ENCODE results near the gene CORO2B. TPM values are rescaled to one million over a fixed set of nuclear protein-coding genes. Genes with fewer than 3 reads are reported as not detected.

CORO2B gene
- total and polyA plus RNA-seq, 2 of the 13 experiments (the other 11 are each of a cell fraction or from before 2014, with no cell fraction given) = 0.35 to 0.63 TPM

- TF ChIP-seq, protein P1, sequence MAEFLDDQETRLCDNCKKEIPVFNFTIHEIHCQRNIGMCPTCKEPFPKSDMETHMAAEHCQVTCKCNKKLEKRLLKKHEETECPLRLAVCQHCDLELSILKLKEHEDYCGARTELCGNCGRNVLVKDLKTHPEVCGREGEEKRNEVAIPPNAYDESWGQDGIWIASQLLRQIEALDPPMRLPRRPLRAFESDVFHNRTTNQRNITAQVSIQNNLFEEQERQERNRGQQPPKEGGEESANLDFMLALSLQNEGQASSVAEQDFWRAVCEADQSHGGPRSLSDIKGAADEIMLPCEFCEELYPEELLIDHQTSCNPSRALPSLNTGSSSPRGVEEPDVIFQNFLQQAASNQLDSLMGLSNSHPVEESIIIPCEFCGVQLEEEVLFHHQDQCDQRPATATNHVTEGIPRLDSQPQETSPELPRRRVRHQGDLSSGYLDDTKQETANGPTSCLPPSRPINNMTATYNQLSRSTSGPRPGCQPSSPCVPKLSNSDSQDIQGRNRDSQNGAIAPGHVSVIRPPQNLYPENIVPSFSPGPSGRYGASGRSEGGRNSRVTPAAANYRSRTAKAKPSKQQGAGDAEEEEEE (CRISPR knock-in tag; IDR thresholded peaks at IDR 0.05; ENCODE audit: borderline replicate concordance) = no peak
- TF ChIP-seq HDAC6 (IDR thresholded peaks at IDR 0.05; ENCODE audit: low read depth, low read length) = no peak
- TF ChIP-seq, protein P2, sequence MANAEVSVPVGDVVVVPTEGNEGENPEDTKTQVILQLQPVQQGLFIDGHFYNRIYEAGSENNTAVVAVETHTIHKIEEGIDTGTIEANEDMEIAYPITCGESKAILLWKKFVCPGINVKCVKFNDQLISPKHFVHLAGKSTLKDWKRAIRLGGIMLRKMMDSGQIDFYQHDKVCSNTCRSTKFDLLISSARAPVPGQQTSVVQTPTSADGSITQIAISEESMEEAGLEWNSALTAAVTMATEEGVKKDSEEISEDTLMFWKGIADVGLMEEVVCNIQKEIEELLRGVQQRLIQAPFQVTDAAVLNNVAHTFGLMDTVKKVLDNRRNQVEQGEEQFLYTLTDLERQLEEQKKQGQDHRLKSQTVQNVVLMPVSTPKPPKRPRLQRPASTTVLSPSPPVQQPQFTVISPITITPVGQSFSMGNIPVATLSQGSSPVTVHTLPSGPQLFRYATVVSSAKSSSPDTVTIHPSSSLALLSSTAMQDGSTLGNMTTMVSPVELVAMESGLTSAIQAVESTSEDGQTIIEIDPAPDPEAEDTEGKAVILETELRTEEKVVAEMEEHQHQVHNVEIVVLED (CRISPR knock-in tag; IDR thresholded peaks at IDR 0.05; ENCODE audit: borderline replicate concordance) = no peak
- TF ChIP-seq, protein P3, sequence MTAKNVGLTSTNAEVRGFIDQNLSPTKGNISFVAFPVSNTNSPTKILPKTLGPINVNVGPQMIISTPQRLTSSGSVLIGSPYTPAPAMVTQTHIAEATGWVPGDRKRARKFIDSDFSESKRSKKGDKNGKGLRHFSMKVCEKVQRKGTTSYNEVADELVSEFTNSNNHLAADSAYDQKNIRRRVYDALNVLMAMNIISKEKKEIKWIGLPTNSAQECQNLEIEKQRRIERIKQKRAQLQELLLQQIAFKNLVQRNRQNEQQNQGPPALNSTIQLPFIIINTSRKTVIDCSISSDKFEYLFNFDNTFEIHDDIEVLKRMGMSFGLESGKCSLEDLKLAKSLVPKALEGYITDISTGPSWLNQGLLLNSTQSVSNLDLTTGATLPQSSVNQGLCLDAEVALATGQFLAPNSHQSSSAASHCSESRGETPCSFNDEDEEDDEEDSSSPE (CRISPR knock-in tag; IDR thresholded peaks at IDR 0.05) = no peak
- TF ChIP-seq MXI1 (IDR thresholded peaks at IDR 0.05; ENCODE audit: borderline replicate concordance, low read depth, low read length) = no peak
- TF ChIP-seq, protein P4, sequence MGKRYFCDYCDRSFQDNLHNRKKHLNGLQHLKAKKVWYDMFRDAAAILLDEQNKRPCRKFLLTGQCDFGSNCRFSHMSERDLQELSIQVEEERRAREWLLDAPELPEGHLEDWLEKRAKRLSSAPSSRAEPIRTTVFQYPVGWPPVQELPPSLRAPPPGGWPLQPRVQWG (CRISPR knock-in tag; IDR thresholded peaks at IDR 0.05; ENCODE audit: borderline replicate concordance, low read depth) = no peak
These were observed 47.1 kb downstream of the CORO2B start (continued) for GRCh38 chr15:68625853-68626252.

- Histone ChIP-seq H4K20me1 (ENCODE audit: insufficient read depth, low read length) (no peaks in the 10 kb centered on the region), H2AFZ (ENCODE audit: low read length) (no peak overlapping the region), H3K4me3 (replicated peaks in 1 of 3; ENCODE audit: insufficient read depth in 1 of 3, low read depth in 2 of 3, low read length in 3 of 3) (no peak overlapping the region), H3K9me3 (ENCODE audit: low read length) (no peaks in the 10 kb centered on the region), H3K9ac (ENCODE audit: insufficient read depth, low read depth, low read length) (no peak overlapping the region), H3K4me2 (ENCODE audit: low read depth, low read length) (no peak overlapping the region), H3K4me1 (ENCODE audit: insufficient read depth, low read length) (peaks cover 3% of the 10 kb centered on the region; the same call in 1 of the 2 replicates), H3K79me2 (ENCODE audit: insufficient read depth, low read length) (no peaks in the 10 kb centered on the region), H3K27ac (ENCODE audit: extremely low read length, insufficient read depth, low read length) (no peak overlapping the region), H3K36me3 (replicated peaks in 1 of 2; ENCODE audit: control insufficient read depth in 1 of 2, insufficient read depth in 2 of 2, low read length in 2 of 2) (no peaks in the 10 kb centered on the region), H3K27me3 (ENCODE audit: control insufficient read depth in 1 of 2, insufficient read depth in 2 of 2, low read length in 2 of 2) (peaks cover 0 to 3% of the 10 kb centered on the region in 2 experiments; a peak in 2 of 5 replicates)
- ChIA-PET CTCF (ENCODE audit: low intra/inter-chr PET ratio, low total read pairs) (no interaction called here), POLR2A (no interaction called here)
- DNase-seq (ENCODE audit: low spot score) (no peak), ATAC-seq (no peak), FAIRE-seq (no peak)
- WGBS (ENCODE audit: low lambda C conversion rate) = 17% methylated on average over 2 of the region's 3 CpGs
- BruUV-seq (replicated peaks) = no TSS peak
- intact Hi-C loops (cut with micrococcal nuclease; ENCODE audit: unreplicated experiment) = no loop called here
- in situ Hi-C loops (cut with HindIII; ENCODE audit: extremely low pct_ligation_motif_present, low pct_unique_long_range_greater_than_20kb) = no loop called here
- no peak for TF ChIP-seq ZNF230 (CRISPR knock-in tag; IDR thresholded peaks at IDR 0.05)
- no peak for TF ChIP-seq TCF7 (IDR thresholded peaks at IDR 0.05; ENCODE audit: low read depth)
These were observed 47.5 kb downstream of the CORO2B start for GRCh38 chr15:68626283-68626682.

Data from HepG2 (cell line).